OCI-LY1 (cell line): ENCODE results near the gene ZNRF1.
"Not testable (repeated sequence)": the region's sequence is repeated elsewhere in the genome, so short reads cannot be mapped to it uniquely, and the experiment has no call there.

Source experiments
- H2AFZ ChIP-seq: fragments of 200-600 bp; sonication (generic), shearing (Covaris generic); 2 replicates; pipeline ENCODE4 v1.6.0; 2014; ENCODE audit warnings: antibody characterized with exemption, mild to moderate bottlenecking, low read length
- H3F3A ChIP-seq: fragments of 200-600 bp; sonication (generic), shearing (Covaris generic); 2 replicates; pipeline ENCODE4 v1.6.0; 2014; ENCODE audit warnings: mild to moderate bottlenecking, antibody characterized with exemption, low read length, moderate library complexity; ENCODE audit not compliant: insufficient read depth
- H3K27ac ChIP-seq: fragments of 200-600 bp; sonication (generic); 2 replicates; pipeline ENCODE4 v1.5.1; 2014; ENCODE audit warnings: low read length, mixed run types, mild to moderate bottlenecking, low read depth; ENCODE audit not compliant: poor library complexity, severe bottlenecking
- H3K27me3 ChIP-seq: fragments of 200-600 bp; sonication (generic); 2 replicates; pipeline ENCODE4 v1.6.0; 2014; ENCODE audit warnings: antibody characterized with exemption, mild to moderate bottlenecking, low read length, moderate library complexity; ENCODE audit not compliant: insufficient read depth
- H3K36me3 ChIP-seq: fragments of 200-600 bp; sonication (generic); 2 replicates; pipeline ENCODE4 v1.6.1; 2014; ENCODE audit warnings: mild to moderate bottlenecking, antibody characterized with exemption, low read length, moderate library complexity, mixed read lengths; ENCODE audit not compliant: insufficient read depth
- H3K4me1 ChIP-seq: fragments of 200-600 bp; sonication (generic); 2 replicates; pipeline ENCODE4 v1.5.1; 2014; ENCODE audit warnings: mild to moderate bottlenecking, low read length, moderate library complexity; ENCODE audit not compliant: insufficient read depth, severe bottlenecking
- H3K4me2 ChIP-seq: fragments of 200-600 bp; sonication (generic), shearing (Covaris generic); 2 replicates; pipeline ENCODE4 v1.6.1; 2014; ENCODE audit warnings: low read length
- H3K4me3 ChIP-seq: fragments of 200-600 bp; sonication (generic); 2 replicates; pipeline ENCODE4 v1.5.1; 2014; ENCODE audit warnings: low read length, low read depth, mild to moderate bottlenecking, mixed read lengths; ENCODE audit not compliant: poor library complexity, severe bottlenecking
- H3K79me2 ChIP-seq: fragments of 200-600 bp; shearing (Covaris generic); 2 replicates; pipeline ENCODE4 v1.6.1; 2016; ENCODE audit warnings: mixed run types, low read length, mixed read lengths; ENCODE audit not compliant: insufficient read depth
- H3K9ac ChIP-seq: fragments of 200-600 bp; sonication (generic), shearing (Covaris generic); 2 replicates; pipeline ENCODE4 v1.6.1; 2014; ENCODE audit warnings: mild to moderate bottlenecking, low read length, mixed read lengths
- H3K9me2 ChIP-seq: fragments of 200-600 bp; sonication (generic), shearing (Covaris generic); 2 replicates; pipeline ENCODE4 v1.6.1; 2014; ENCODE audit warnings: low read depth, mild to moderate bottlenecking, low read length, mixed read lengths
- H3K9me3 ChIP-seq: fragments of 200-600 bp; shearing (Covaris generic); 2 replicates; pipeline ENCODE4 v1.6.1; 2014; ENCODE audit warnings: low read length, mixed read lengths
- H4K20me1 ChIP-seq: fragments of 200-600 bp; sonication (generic), shearing (Covaris generic); 2 replicates; pipeline ENCODE4 v1.6.0; 2016; ENCODE audit warnings: mild to moderate bottlenecking, low read length; ENCODE audit not compliant: insufficient read depth
- EZH2 ChIP-seq: fragments of 200-600 bp; sonication (generic), shearing (Covaris generic); IDR thresholded peaks from 2 replicates; pipeline ENCODE4 v1.8.0; 2017; ENCODE audit warnings: borderline replicate concordance, mixed run types, mild to moderate bottlenecking, antibody characterized with exemption, low read length, moderate library complexity, mixed read lengths
- TF ChIP-seq, protein P1 (sequence below): fragments of 200-600 bp; sonication (generic), shearing (Covaris generic); IDR thresholded peaks from 2 replicates; pipeline ENCODE4 v1.5.1; 2017; ENCODE audit warnings: mild to moderate bottlenecking, antibody characterized with exemption, low read length, moderate library complexity, mixed read lengths

Gene ZNRF1

DNA sequence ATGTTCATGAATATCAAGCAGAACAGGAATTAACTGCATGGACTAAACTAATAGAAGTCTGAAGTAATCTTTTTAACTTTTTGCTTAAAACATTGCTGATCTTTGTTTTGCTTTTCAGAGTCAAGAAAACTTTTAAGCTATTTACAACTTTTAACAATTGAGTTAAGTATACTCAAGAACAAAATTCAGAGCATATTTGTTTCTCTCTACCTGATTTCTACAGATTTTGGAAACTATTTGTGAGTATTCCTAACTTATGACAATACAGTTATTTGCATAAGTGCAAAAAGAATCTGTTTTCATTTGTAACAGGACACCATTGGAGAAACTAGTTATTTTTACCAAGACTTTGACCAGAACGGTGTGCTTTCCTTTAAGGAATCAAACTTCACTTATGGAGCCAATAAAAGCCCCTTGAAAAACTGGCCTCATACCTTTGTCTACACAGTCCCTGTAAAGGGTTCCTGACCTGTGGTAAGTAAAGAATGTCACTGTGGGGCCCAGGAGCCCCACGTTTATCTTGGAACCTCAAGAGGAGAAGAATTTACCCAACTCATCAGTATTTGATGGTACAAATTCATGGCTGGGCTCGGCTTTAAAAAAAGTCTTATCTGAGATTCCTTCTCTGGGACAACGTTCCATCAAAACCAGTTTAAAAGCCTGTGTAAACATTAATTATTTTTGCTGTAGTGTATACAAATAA, 129.0 kb downstream of the ZNRF1 start:
- H3K27me3 ChIP-seq = peaks cover 6% of the 10 kb centered on the region; the same call in 1 of the 2 replicates
- H3K9me3 ChIP-seq = peaks cover 7% of the 10 kb centered on the region; the same call in 1 of the 2 replicates
- H3F3A ChIP-seq = no peaks in the 10 kb centered on the region
- H4K20me1 ChIP-seq = no peaks in the 10 kb centered on the region
- no peak overlapping the region for H3K27ac ChIP-seq
- no peak for TF ChIP-seq EZH2
- TF ChIP-seq, protein P1, sequence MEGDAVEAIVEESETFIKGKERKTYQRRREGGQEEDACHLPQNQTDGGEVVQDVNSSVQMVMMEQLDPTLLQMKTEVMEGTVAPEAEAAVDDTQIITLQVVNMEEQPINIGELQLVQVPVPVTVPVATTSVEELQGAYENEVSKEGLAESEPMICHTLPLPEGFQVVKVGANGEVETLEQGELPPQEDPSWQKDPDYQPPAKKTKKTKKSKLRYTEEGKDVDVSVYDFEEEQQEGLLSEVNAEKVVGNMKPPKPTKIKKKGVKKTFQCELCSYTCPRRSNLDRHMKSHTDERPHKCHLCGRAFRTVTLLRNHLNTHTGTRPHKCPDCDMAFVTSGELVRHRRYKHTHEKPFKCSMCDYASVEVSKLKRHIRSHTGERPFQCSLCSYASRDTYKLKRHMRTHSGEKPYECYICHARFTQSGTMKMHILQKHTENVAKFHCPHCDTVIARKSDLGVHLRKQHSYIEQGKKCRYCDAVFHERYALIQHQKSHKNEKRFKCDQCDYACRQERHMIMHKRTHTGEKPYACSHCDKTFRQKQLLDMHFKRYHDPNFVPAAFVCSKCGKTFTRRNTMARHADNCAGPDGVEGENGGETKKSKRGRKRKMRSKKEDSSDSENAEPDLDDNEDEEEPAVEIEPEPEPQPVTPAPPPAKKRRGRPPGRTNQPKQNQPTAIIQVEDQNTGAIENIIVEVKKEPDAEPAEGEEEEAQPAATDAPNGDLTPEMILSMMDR = no peak
- no peaks in the 10 kb centered on the region for H3K79me2 ChIP-seq
- no peak overlapping the region for H3K9ac ChIP-seq
- H2AFZ ChIP-seq = no peak overlapping the region
- H3K4me3 ChIP-seq = no peak overlapping the region
- no peaks in the 10 kb centered on the region for H3K36me3 ChIP-seq
- H3K9me2 ChIP-seq = no peaks in the 10 kb centered on the region
- H3K4me1 ChIP-seq = peaks cover 7% of the 10 kb centered on the region
- H3K4me2 ChIP-seq = no peak overlapping the region

DNA sequence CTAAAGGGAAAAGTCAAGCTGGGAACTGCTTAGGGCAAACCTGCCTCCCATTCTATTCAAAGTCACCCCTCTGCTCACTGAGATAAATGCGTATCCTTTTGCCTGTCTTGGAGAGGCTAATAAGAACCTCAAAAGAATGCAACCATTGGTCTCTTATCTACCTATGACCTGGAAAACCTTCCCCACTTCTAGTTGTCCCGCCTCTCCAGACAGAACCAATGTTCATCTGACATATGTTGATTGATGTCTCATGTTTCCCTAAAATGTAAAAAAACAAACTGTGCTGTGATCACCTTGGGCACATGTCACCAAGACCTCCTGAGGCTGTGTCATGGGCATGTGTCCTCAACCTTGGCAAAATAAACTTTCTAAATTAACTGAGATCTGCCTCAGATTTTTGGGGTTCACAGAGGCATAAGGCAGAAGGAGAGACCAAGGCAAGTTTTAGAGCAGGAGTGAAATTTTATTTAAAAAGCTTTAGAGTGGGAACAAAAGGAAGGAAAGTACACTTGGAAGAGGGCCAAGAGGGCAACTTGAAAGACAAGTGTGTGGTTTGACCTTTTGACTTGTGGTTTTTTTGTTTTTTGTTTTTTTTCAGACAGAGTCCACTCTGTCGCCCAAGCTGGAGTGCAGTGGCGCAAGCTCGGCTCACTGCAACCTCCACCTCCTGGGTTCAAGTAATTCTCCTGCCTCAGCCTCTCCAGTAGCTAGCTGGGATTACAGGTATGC, 130.8 kb downstream of the ZNRF1 start:
- H2AFZ ChIP-seq, H3K9me2 ChIP-seq, H3K4me2 ChIP-seq: not testable (repeated sequence)

DNA sequence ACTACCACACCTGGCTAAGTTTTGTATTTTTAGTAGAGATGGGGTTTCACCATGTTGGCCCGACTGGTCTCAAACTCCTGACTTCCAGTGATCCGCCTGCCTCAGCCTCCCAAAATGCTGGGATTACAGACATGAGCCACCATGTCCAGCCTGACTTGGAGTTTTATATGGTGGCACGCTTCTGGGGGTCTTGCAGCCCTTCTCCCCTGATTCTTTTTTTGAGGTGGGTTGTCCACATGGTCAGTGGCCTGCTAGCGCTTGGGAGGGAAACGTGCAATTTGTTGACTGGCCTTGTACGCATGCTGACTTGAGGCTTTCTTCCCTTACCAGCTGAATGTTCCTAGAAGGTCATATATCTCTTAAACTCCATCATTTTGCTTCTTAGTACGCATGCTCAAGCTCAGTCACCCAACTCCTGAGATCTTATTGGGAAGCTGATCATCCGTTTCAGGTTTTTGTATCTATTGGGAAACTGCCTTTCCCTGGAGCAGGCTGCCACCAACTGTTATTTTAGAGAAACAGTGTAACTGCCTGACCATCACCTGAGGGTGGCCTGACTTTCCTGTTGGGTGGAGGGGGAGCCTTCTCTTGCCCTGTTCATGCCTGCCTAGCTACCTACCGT, 131.4 kb downstream of the ZNRF1 start:
- Histone ChIP-seq H3K9me3 (peaks cover 7% of the 10 kb centered on the region; the same call in 1 of the 2 replicates), H3K4me3 (no peak overlapping the region), H3F3A (no peaks in the 10 kb centered on the region), H3K36me3 (no peaks in the 10 kb centered on the region), H3K79me2 (no peaks in the 10 kb centered on the region), H2AFZ (no peak overlapping the region), H3K4me1 (peaks cover 7% of the 10 kb centered on the region), H4K20me1 (no peaks in the 10 kb centered on the region), H3K4me2 (no peak overlapping the region), H3K9me2 (no peaks in the 10 kb centered on the region), H3K9ac (no peak overlapping the region), H3K27me3 (peaks cover 6% of the 10 kb centered on the region; the same call in 1 of the 2 replicates), H3K27ac (no peak overlapping the region)
- no peak for TF ChIP-seq EZH2
- TF ChIP-seq, protein P1 = no peak

More for the DNA sequence above, 130.8 kb downstream of the ZNRF1 start:
- H3K4me3 ChIP-seq, H3K9ac ChIP-seq, H3K27me3 ChIP-seq, H3K27ac ChIP-seq, H3K79me2 ChIP-seq, H4K20me1 ChIP-seq, H3K4me1 ChIP-seq, H3K36me3 ChIP-seq, H3F3A ChIP-seq, H3K9me3 ChIP-seq: not testable (repeated sequence)
